Gastrocnemius medialis (tissue), 4 donors: ENCODE results near the gene RCOR1. TPM values are rescaled to one million over a fixed set of nuclear protein-coding genes. Genes with fewer than 3 reads are reported as not detected.

Experiments used
- ATAC-seq, 2 donors: fragments of 150-250 bp; one replicate each; pipeline ENCODE4 v1.9.1; 2016
- DNase-seq, 2 donors: peaks; one replicate each; pipeline ENCODE4 v3.0.0-alpha.2; 2019
- H3K27ac ChIP-seq, 4 donors: fragments of 200-600 bp; sonication (generic); 1 replicate in 1 of 4; 2 replicates in 3 of 4; pipeline ENCODE4 v1.5.1; 2016 to 2018; ENCODE audit warnings: mild to moderate bottlenecking in 2 of 4, moderate library complexity in 1 of 4
- H3K27me3 ChIP-seq, 3 donors: fragments of 200-600 bp; sonication (generic) in 2 of 3; 1 replicate in 1 of 3; 2 replicates in 2 of 3; pipeline versions ENCODE4 v1.5.1 to v1.6.0; 2016 to 2019; ENCODE audit warnings: mild to moderate bottlenecking in 1 of 3, moderate library complexity in 1 of 3
- H3K36me3 ChIP-seq, 2 donors: fragments of 200-600 bp; sonication (generic) in 1 of 2; one replicate each; pipeline ENCODE4 v1.5.1; 2017 to 2018
- H3K4me1 ChIP-seq, 2 donors: fragments of 200-600 bp; sonication (generic) in 1 of 2; one replicate each; pipeline ENCODE4 v1.5.1; 2016 to 2017; ENCODE audit warnings: mild to moderate bottlenecking in 2 of 2
- H3K4me3 ChIP-seq, 4 donors: fragments of 200-600 bp; sonication (generic) in 3 of 4; 1 replicate in 1 of 4; 2 replicates in 3 of 4; pipeline ENCODE4 v1.5.1; 2016 to 2019; ENCODE audit warnings: mild to moderate bottlenecking in 2 of 4
- H3K9me3 ChIP-seq, 3 donors: fragments of 200-600 bp; sonication (generic) in 2 of 3; 1 replicate in 1 of 3; 2 replicates in 2 of 3; pipeline ENCODE4 v1.5.1; 2016 to 2019
- CTCF ChIP-seq, 5 experiments: fragments of 450-650 bp in 3 of 5; fragments of 200-600 bp in 2 of 5; sonication (generic) in 2 of 5; IDR thresholded peaks in 4 of 5; conservative IDR thresholded peaks in 1 of 5; 1 replicate in 4 of 5; 2 replicates in 1 of 5; pipeline ENCODE4 v1.5.1; 2016 to 2019; ENCODE audit warnings: antibody characterized with exemption in 5 of 5, mild to moderate bottlenecking in 3 of 5, moderate library complexity in 3 of 5
- POLR2A ChIP-seq, 2 donors: fragments of 450-650 bp; IDR thresholded peaks; one replicate each; pipeline ENCODE4 v1.6.1; 2017; ENCODE audit warnings: antibody characterized with exemption in 2 of 2, mild to moderate bottlenecking in 2 of 2, moderate library complexity in 2 of 2
- in situ Hi-C, 4 donors: fragments of 200-750 bp; cut with MboI; loops; one replicate each; pipeline versions ENCODE4 v1.15.0 to v1.8.0; 2017; ENCODE audit warnings: low sequenced_read_pairs in 4 of 4
- intact Hi-C: fragments of 100-400 bp; cut with DNase I; formaldehyde crosslinking; loops from one replicate; pipeline ENCODE4 v1.15.1; 2023; ENCODE audit warnings: low total_unique reads
- total RNA-seq, 4 donors: library from RNA; depleted of rRNA; stranded (reverse); fragments of >200 nt; gene quantifications; one replicate each; pipeline versions ENCODE4 v1.1.0 to v1.2.3, GENCODE V29; 2016

RCOR1 gene
- total RNA-seq, 4 donors from 2014 or later: 10.0 to 14.2 (median 12.1) TPM

GRCh38 chr14:102588821-102589220, 3.6 kb upstream of the RCOR1 start:
- no peaks in the 10 kb centered on the region for H3K9me3 ChIP-seq
- intact Hi-C loops (no loop called here), in situ Hi-C loops (no loop called here)
- TF ChIP-seq CTCF (IDR thresholded peaks at IDR 0.05 in 4 of 5, conservative IDR thresholded peaks at IDR 0.05 in 1 of 5): no peak
- TF ChIP-seq POLR2A (IDR thresholded peaks at IDR 0.05): no peak
- no peaks in the 10 kb centered on the region for H3K27me3 ChIP-seq
- DNase-seq: no peak
- ATAC-seq: no peak
- no peak overlapping the region for H3K27ac ChIP-seq
- no peak overlapping the region for H3K4me3 ChIP-seq
- no peaks in the 10 kb centered on the region for H3K36me3 ChIP-seq
- H3K4me1 ChIP-seq: peaks cover 10 to 14% of the 10 kb centered on the region in 2 donors

- H3K4me1 ChIP-seq: peaks cover 20 to 24% of the 10 kb centered on the region in 2 donors
- no peak overlapping the region for H3K27ac ChIP-seq
- ATAC-seq (no peak), DNase-seq (no peak)
- in situ Hi-C loops: no loop called here
- TF ChIP-seq POLR2A (IDR thresholded peaks at IDR 0.05) (no peak), CTCF (IDR thresholded peaks at IDR 0.05 in 4 of 5, conservative IDR thresholded peaks at IDR 0.05 in 1 of 5) (no peak)
- no peak overlapping the region for H3K4me3 ChIP-seq
- no peaks in the 10 kb centered on the region for H3K9me3 ChIP-seq
- no peaks in the 10 kb centered on the region for H3K36me3 ChIP-seq
- no peaks in the 10 kb centered on the region for H3K27me3 ChIP-seq
- intact Hi-C loops: loop anchor here (5.0 kb wide), 4 partner anchors 102 to 228 kb away; partner anchors contain the start of genes CINP, TECPR2 and TRAF3
Measured at GRCh38 chr14:102589761-102590290, 2.6 kb upstream of the RCOR1 start.

GRCh38 chr14:102590667-102591099, 1.8 kb upstream of the RCOR1 start:
- Histone ChIP-seq H3K36me3 (no peaks in the 10 kb centered on the region), H3K27ac (peak overlapping the region; percentile 92 to 100 (median 96)), H3K4me3 (peak overlapping the region in 2 of 4 donors; percentile 73 to 81), H3K27me3 (no peaks in the 10 kb centered on the region), H3K9me3 (no peaks in the 10 kb centered on the region), H3K4me1 (peaks cover 24 to 30% of the 10 kb centered on the region in 2 donors)
- TF ChIP-seq CTCF (IDR thresholded peaks at IDR 0.05 in 4 of 5, conservative IDR thresholded peaks at IDR 0.05 in 1 of 5) (peak in 3 of 5 experiments; percentile 7 to 38 (median 33)), POLR2A (IDR thresholded peaks at IDR 0.05) (no peak)
- intact Hi-C loops: loop anchor here (5.0 kb wide), 4 partner anchors 102 to 228 kb away; partner anchors contain the start of genes CINP, TECPR2 and TRAF3
- ATAC-seq (peak in 1 of 2 donors; percentile 3), DNase-seq (peak in 1 of 2 donors; percentile 43)
- in situ Hi-C loops: no loop called here

- TF ChIP-seq CTCF (IDR thresholded peaks at IDR 0.05 in 4 of 5, conservative IDR thresholded peaks at IDR 0.05 in 1 of 5) (no peak), POLR2A (IDR thresholded peaks at IDR 0.05) (no peak)
- in situ Hi-C loops (no loop called here), intact Hi-C loops (loop anchor here (5.0 kb wide), 4 partner anchors 101 to 229 kb away; partner anchors contain the start of genes CINP, TECPR2 and TRAF3)
- Histone ChIP-seq H3K4me1 (peaks cover 24 to 30% of the 10 kb centered on the region in 2 donors), H3K36me3 (no peaks in the 10 kb centered on the region), H3K27me3 (no peaks in the 10 kb centered on the region), H3K9me3 (no peaks in the 10 kb centered on the region), H3K27ac (peak overlapping the region; percentile 92 to 100 (median 96)), H3K4me3 (peak overlapping the region; percentile 73 to 100 (median 88))
- DNase-seq: peak; percentile 22 to 29
- ATAC-seq: no peak
Measured at GRCh38 chr14:102591372-102591943, 991 bp upstream of the RCOR1 start.
